Gastrocnemius medialis (tissue), 4 donors: ENCODE results near the gene TRAF1. TPM values are rescaled to one million over a fixed set of nuclear protein-coding genes. Genes with fewer than 3 reads are reported as not detected.
A peak's percentile ranks its signal among the peaks of the same experiment; 100 is the strongest.
"Not testable (repeated sequence)": the region's sequence is repeated elsewhere in the genome, so short reads cannot be mapped to it uniquely, and the experiment has no call there.

Experiments
- ATAC-seq, 2 donors: fragments of 150-250 bp; one replicate each; pipeline ENCODE4 v1.9.1; 2016
- DNase-seq, 2 donors: peaks; one replicate each; pipeline ENCODE4 v3.0.0-alpha.2; 2019
- H3K27ac ChIP-seq, 4 donors: fragments of 200-600 bp; sonication (generic); 1 replicate in 1 of 4; 2 replicates in 3 of 4; pipeline ENCODE4 v1.5.1; 2016 to 2018; ENCODE audit warnings: mild to moderate bottlenecking in 2 of 4, moderate library complexity in 1 of 4
- H3K27me3 ChIP-seq, 3 donors: fragments of 200-600 bp; sonication (generic) in 2 of 3; 1 replicate in 1 of 3; 2 replicates in 2 of 3; pipeline versions ENCODE4 v1.5.1 to v1.6.0; 2016 to 2019; ENCODE audit warnings: mild to moderate bottlenecking in 1 of 3, moderate library complexity in 1 of 3
- H3K36me3 ChIP-seq, 2 donors: fragments of 200-600 bp; sonication (generic) in 1 of 2; one replicate each; pipeline ENCODE4 v1.5.1; 2017 to 2018
- H3K4me1 ChIP-seq, 2 donors: fragments of 200-600 bp; sonication (generic) in 1 of 2; one replicate each; pipeline ENCODE4 v1.5.1; 2016 to 2017; ENCODE audit warnings: mild to moderate bottlenecking in 2 of 2
- H3K4me3 ChIP-seq, 4 donors: fragments of 200-600 bp; sonication (generic) in 3 of 4; 1 replicate in 1 of 4; 2 replicates in 3 of 4; pipeline ENCODE4 v1.5.1; 2016 to 2019; ENCODE audit warnings: mild to moderate bottlenecking in 2 of 4
- H3K9me3 ChIP-seq, 3 donors: fragments of 200-600 bp; sonication (generic) in 2 of 3; 1 replicate in 1 of 3; 2 replicates in 2 of 3; pipeline ENCODE4 v1.5.1; 2016 to 2019
- CTCF ChIP-seq, 5 experiments: fragments of 450-650 bp in 3 of 5; fragments of 200-600 bp in 2 of 5; sonication (generic) in 2 of 5; IDR thresholded peaks in 4 of 5; conservative IDR thresholded peaks in 1 of 5; 1 replicate in 4 of 5; 2 replicates in 1 of 5; pipeline ENCODE4 v1.5.1; 2016 to 2019; ENCODE audit warnings: antibody characterized with exemption in 5 of 5, mild to moderate bottlenecking in 3 of 5, moderate library complexity in 3 of 5
- POLR2A ChIP-seq, 2 donors: fragments of 450-650 bp; IDR thresholded peaks; one replicate each; pipeline ENCODE4 v1.6.1; 2017; ENCODE audit warnings: antibody characterized with exemption in 2 of 2, mild to moderate bottlenecking in 2 of 2, moderate library complexity in 2 of 2
- in situ Hi-C, 4 donors: fragments of 200-750 bp; cut with MboI; loops; one replicate each; pipeline versions ENCODE4 v1.15.0 to v1.8.0; 2017; ENCODE audit warnings: low sequenced_read_pairs in 4 of 4
- intact Hi-C: fragments of 100-400 bp; cut with DNase I; formaldehyde crosslinking; loops from one replicate; pipeline ENCODE4 v1.15.1; 2023; ENCODE audit warnings: low total_unique reads
- total RNA-seq, 4 donors: library from RNA; depleted of rRNA; stranded (reverse); fragments of >200 nt; gene quantifications; one replicate each; pipeline versions ENCODE4 v1.1.0 to v1.2.3, GENCODE V29; 2016

The TRAF1 gene
- total RNA-seq: 1 to 10 TPM in 1 of 4 donors, under 1 TPM in 3; 0.42 to 1.6 (median 0.77) TPM

DNA sequence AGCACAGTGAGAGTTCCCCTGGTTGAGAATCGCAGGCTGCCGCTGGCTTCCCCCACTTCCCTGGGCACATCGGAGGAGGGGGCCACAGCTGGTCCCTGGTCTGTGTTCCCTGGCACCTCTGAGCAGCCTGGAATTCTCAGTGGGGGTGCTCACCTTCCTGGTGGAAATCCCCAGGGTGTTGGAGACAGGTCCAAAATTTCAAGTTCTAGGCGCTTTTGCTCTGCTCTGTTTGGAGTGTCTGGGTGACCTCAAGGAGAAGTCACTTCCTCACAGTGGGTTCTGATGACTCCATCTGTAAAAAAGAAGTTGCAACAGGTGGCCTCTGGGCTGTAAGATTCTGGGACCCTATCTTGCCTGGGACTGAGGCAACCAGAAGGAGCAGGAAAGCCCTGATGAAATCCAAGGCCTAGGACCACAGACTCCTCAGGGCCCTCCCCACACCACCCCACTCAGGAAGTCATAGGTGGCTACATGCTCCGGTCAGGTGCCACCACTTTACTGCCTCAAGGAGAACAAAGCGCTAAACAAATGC, at the start of gene TRAF1:
TSS of gene TRAF1 (minus strand) at position 400 of the 532 bp plus-strand sequence. CDS start 721 bp downstream, outside the sequence.
- ATAC-seq: no peak
- no peak within 1 kb of the TSS for H3K4me3 ChIP-seq
- H3K9me3 ChIP-seq: no peaks in the 10 kb centered on the region
- TF ChIP-seq POLR2A (IDR thresholded peaks at IDR 0.05): no peak
- TF ChIP-seq CTCF (IDR thresholded peaks at IDR 0.05 in 4 of 5, conservative IDR thresholded peaks at IDR 0.05 in 1 of 5): no peak
- H3K27ac ChIP-seq: peak within 1 kb of the TSS in 1 of 4 donors; percentile 15
- no peaks in the 10 kb centered on the region for H3K27me3 ChIP-seq
- in situ Hi-C loops: loop anchor here in 2 of 4 donors (25.0 kb wide), 1 partner anchor 164 kb away; no protein-coding TSS in a partner anchor
- no peak for DNase-seq
- no peaks in the 10 kb centered on the region for H3K36me3 ChIP-seq
- H3K4me1 ChIP-seq: peaks cover 10% of the 10 kb centered on the region in 2 donors
- intact Hi-C loops: no loop called here

DNA sequence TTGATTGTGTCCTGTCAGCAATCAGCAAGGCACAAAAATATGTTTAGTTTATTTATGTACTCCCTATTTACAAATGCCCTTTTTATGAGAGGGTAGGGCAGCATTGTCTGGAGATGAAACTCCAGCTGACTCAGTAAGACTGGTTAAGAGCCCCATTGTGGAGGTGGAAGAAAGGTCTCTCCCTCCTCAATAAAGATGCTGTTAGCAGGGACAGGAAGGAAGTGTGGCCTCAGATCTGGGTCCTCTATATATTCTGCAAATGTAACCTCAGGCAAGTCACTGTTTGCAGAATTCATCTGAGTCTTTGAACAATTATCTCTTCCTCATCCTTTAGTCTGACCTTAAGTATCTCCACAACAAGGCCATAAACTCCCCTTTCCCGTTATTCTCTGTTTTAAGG, 48.3 kb upstream of the TRAF1 start:
- no peak for ATAC-seq
- DNase-seq: no peak
- Histone ChIP-seq H3K27me3 (no peaks in the 10 kb centered on the region), H3K4me1 (no peaks in the 10 kb centered on the region), H3K9me3 (no peaks in the 10 kb centered on the region), H3K36me3 (no peaks in the 10 kb centered on the region), H3K4me3 (no peak overlapping the region), H3K27ac (no peak overlapping the region)
- TF ChIP-seq CTCF (IDR thresholded peaks at IDR 0.05 in 4 of 5, conservative IDR thresholded peaks at IDR 0.05 in 1 of 5) (no peak), POLR2A (IDR thresholded peaks at IDR 0.05) (no peak)
- intact Hi-C loops: no loop called here
- in situ Hi-C loops: no loop called here

- H3K27ac ChIP-seq: no peak overlapping the region
- in situ Hi-C loops (no loop called here), intact Hi-C loops (no loop called here)
- H3K4me1 ChIP-seq: no peaks in the 10 kb centered on the region
- TF ChIP-seq CTCF (IDR thresholded peaks at IDR 0.05 in 4 of 5, conservative IDR thresholded peaks at IDR 0.05 in 1 of 5) (no peak), POLR2A (IDR thresholded peaks at IDR 0.05) (no peak)
- no peaks in the 10 kb centered on the region for H3K9me3 ChIP-seq
- DNase-seq: no peak
- no peak for ATAC-seq
- H3K4me3 ChIP-seq: no peak overlapping the region
- no peaks in the 10 kb centered on the region for H3K36me3 ChIP-seq
- H3K27me3 ChIP-seq: no peaks in the 10 kb centered on the region
Measured at GRCh38 chr9:120974181-120974580, 47.6 kb upstream of the TRAF1 start.

GRCh38 chr9:120971938-120972337, 45.3 kb upstream of the TRAF1 start:
- ATAC-seq (no peak), DNase-seq (no peak)
- no peaks in the 10 kb centered on the region for H3K4me1 ChIP-seq
- no peak for TF ChIP-seq POLR2A (IDR thresholded peaks at IDR 0.05)
- no peak for TF ChIP-seq CTCF (IDR thresholded peaks at IDR 0.05 in 4 of 5, conservative IDR thresholded peaks at IDR 0.05 in 1 of 5)
- no peaks in the 10 kb centered on the region for H3K36me3 ChIP-seq
- no peaks in the 10 kb centered on the region for H3K9me3 ChIP-seq
- no peaks in the 10 kb centered on the region for H3K27me3 ChIP-seq
- no peak overlapping the region for H3K27ac ChIP-seq
- intact Hi-C loops: no loop called here
- no peak overlapping the region for H3K4me3 ChIP-seq
- in situ Hi-C loops: no loop called here

GRCh38 chr9:120971471-120971870, 44.9 kb upstream of the TRAF1 start:
- intact Hi-C loops, H3K4me1 ChIP-seq, DNase-seq, H3K27ac ChIP-seq, H3K36me3 ChIP-seq, H3K27me3 ChIP-seq, H3K9me3 ChIP-seq, ATAC-seq, H3K4me3 ChIP-seq, in situ Hi-C loops: not testable (repeated sequence)
